Smooth muscle cell of the coronary artery (primary cell): Measurements from ENCODE around the gene FBLN2. TPM values are rescaled to one million over a fixed set of nuclear protein-coding genes. Genes with fewer than 3 reads are reported as not detected.

ENCODE experiments used
- total RNA-seq: library from RNA; depleted of rRNA; stranded (reverse); fragments of >200 nt; gene quantifications from 2 replicates; pipeline ENCODE4 v1.2.3, GENCODE V29; 2014; ENCODE audit warnings: low replicate concordance

The FBLN2 gene
- 587 and 1,203 TPM in 2 replicates for total RNA-seq

GRCh38 chr3:13548696-13549622, at the start of gene FBLN2:
TSS of gene FBLN2 (plus strand) at chr3:13549125. CDS start at chr3:13570356, 21,231 bp downstream.

Other genes starting within 250 kb of the FBLN2 start
- under 0.01 TPM in 1 of 2 replicates, not detected in the other for gene NUP210, start 128.8 kb upstream of the FBLN2 start, total RNA-seq
- gene HDAC11, start 68.8 kb upstream of the FBLN2 start, total RNA-seq: 11.3 and 18.4 TPM in 2 replicates